ENCODE data around the gene SAMD14. TPM values are rescaled to one million over a fixed set of nuclear protein-coding genes. Genes with fewer than 3 reads are reported as not detected.
A peak's percentile ranks its signal among the peaks of the same experiment; 100 is the strongest.

SAMD14 gene
- total and polyA plus RNA-seq, 10 of the 15 experiments (the other 5 are each of a cell fraction or from before 2014, with no cell fraction given) = 0.06 to 1.7 (median 0.25) TPM; not detected in 3

GRCh38 chr17:50081757-50082156, 48.2 kb downstream of the SAMD14 start:
- SMC1A ChIA-PET (ENCODE audit: uncharacterized antibody, unreplicated experiment) = interaction anchor here (1.2 kb wide), 1 partner anchor 294 kb away, joined by 3 read pairs; no protein-coding TSS in a partner anchor
- TF ChIP-seq ATF7 (IDR thresholded peaks at IDR 0.05; ENCODE audit: low read depth) (0 out of 2 replicates have a peak, but pooled peaks have one; percentile 21), RELA (IDR thresholded peaks at IDR 0.05; ENCODE audit: borderline replicate concordance, partially characterized antibody) (no peak)
- POLR2A ChIA-PET = no interaction called here

GRCh38 chr17:50080827-50081226, 49.1 kb downstream of the SAMD14 start:
- in situ Hi-C loops (cut with MboI) (no loop called here), intact Hi-C loops (cut with micrococcal nuclease; ENCODE audit: unreplicated experiment) (loop anchor here (1.0 kb wide), 1 partner anchor 25 kb away; the partner anchor contains the start of gene ITGA3)
- ChIA-PET RAD21 (ENCODE audit: unreplicated experiment) (no interaction called here), POLR2A (no interaction called here), SMC1A (ENCODE audit: uncharacterized antibody, unreplicated experiment) (no interaction called here), CTCF (interaction anchor here (0.6 to 1.6 kb wide), 4 partner anchors 11 to 104 kb away, joined by 3 to 7 read pairs (median 4); no protein-coding TSS in a partner anchor)
- DNase-seq (ENCODE audit: low read depth, low spot score) (no peak), ATAC-seq (peak; percentile 34; the same call in 2 of the 3 replicates), FAIRE-seq (no peak)
- Histone ChIP-seq H3K27me3 (replicated peaks in 1 of 2; ENCODE audit: control insufficient read depth in 2 of 2, insufficient read depth in 2 of 2, low read length in 1 of 2) (no peaks in the 10 kb centered on the region), H2AFZ (ENCODE audit: control insufficient read depth, low read depth, low read length) (no peak overlapping the region), H3K79me2 (ENCODE audit: control insufficient read depth, insufficient read depth, low read length) (no peaks in the 10 kb centered on the region), H3K9me3 (replicated peaks; ENCODE audit: control insufficient read depth, insufficient read depth, low read length) (no peaks in the 10 kb centered on the region), H3K9ac (ENCODE audit: control insufficient read depth, insufficient read depth, low read length) (no peak overlapping the region), H3K4me2 (ENCODE audit: control insufficient read depth, insufficient read depth) (peak overlapping the region; percentile 4; the same call in 1 of the 2 replicates), H4K20me1 (ENCODE audit: control insufficient read depth, insufficient read depth) (no peaks in the 10 kb centered on the region), H3K4me1 (ENCODE audit: control insufficient read depth, insufficient read depth, low read length) (peaks cover 5% of the 10 kb centered on the region; the same call in 1 of the 2 replicates), H3K4me3 (no peak overlapping the region), H3K36me3 (ENCODE audit: control insufficient read depth in 2 of 2, insufficient read depth in 2 of 2, low read length in 1 of 2) (peaks cover 0 to 4% of the 10 kb centered on the region in 2 experiments; a peak in 2 of 4 replicates), H3K27ac (ENCODE audit: control insufficient read depth, insufficient read depth) (no peak overlapping the region)
- WGBS (ENCODE audit: insufficient coverage, insufficient replicate concordance, low lambda C conversion rate, missing lambda C conversion rate) = 16% methylated on average over 7 of the region's 7 CpGs
- TF ChIP-seq WRNIP1 (IDR thresholded peaks at IDR 0.05; ENCODE audit: borderline replicate concordance, low read depth, low read length) = no peak
- TF ChIP-seq RB1 (IDR thresholded peaks at IDR 0.05; ENCODE audit: borderline replicate concordance) = no peak
- no peak for TF ChIP-seq POU2F2 (IDR thresholded peaks at IDR 0.05; ENCODE audit: borderline replicate concordance, low read depth, low read length)
- no peak for TF ChIP-seq MYB (IDR thresholded peaks at IDR 0.05; ENCODE audit: borderline replicate concordance, low read depth, low read length)
- no peak for TF ChIP-seq EP300 (IDR thresholded peaks at IDR 0.05; ENCODE audit: borderline replicate concordance in 1 of 2, control insufficient read depth in 1 of 2, low read depth in 2 of 2, low read length in 2 of 2)
- TF ChIP-seq NRF1 (conservative IDR thresholded peaks at IDR 0.05; ENCODE audit: low read depth, low read length) = no peak
- TF ChIP-seq CBX3 (IDR thresholded peaks at IDR 0.05; ENCODE audit: borderline replicate concordance, low read depth) = no peak
- no TSS peak for BruUV-seq (replicated peaks)

More at GRCh38 chr17:50081757-50082156, 48.2 kb downstream of the SAMD14 start:
- ATAC-seq (no peak), DNase-seq (ENCODE audit: low read depth, low spot score) (no peak), FAIRE-seq (no peak)
- no peaks in the 10 kb centered on the region for H3K79me2 ChIP-seq (ENCODE audit: control insufficient read depth, insufficient read depth, low read length)
- no TSS peak for BruUV-seq (replicated peaks)
- intact Hi-C loops (cut with micrococcal nuclease; ENCODE audit: unreplicated experiment) (no loop called here), in situ Hi-C loops (cut with MboI) (no loop called here)
- no peaks in the 10 kb centered on the region for H3K27me3 ChIP-seq (replicated peaks in 1 of 2; ENCODE audit: control insufficient read depth in 2 of 2, insufficient read depth in 2 of 2, low read length in 1 of 2)
- H2AFZ ChIP-seq (ENCODE audit: control insufficient read depth, low read depth, low read length) = no peak overlapping the region
- no peak overlapping the region for H3K27ac ChIP-seq (ENCODE audit: control insufficient read depth, insufficient read depth)
- no peaks in the 10 kb centered on the region for H4K20me1 ChIP-seq (ENCODE audit: control insufficient read depth, insufficient read depth)
- H3K4me3 ChIP-seq = no peak overlapping the region
- WGBS (ENCODE audit: insufficient coverage, insufficient replicate concordance, low lambda C conversion rate, missing lambda C conversion rate) = 78% methylated on average over 5 of the region's 5 CpGs
- RAD21 ChIA-PET (ENCODE audit: unreplicated experiment) = no interaction called here
- CTCF ChIA-PET = interaction anchor here (0.5 to 1.6 kb wide), 8 partner anchors 12 to 1189 kb away, joined by 3 to 7 read pairs (median 3); no protein-coding TSS in a partner anchor
- peaks cover 0 to 4% of the 10 kb centered on the region in 2 experiments; a peak in 2 of 4 replicates for H3K36me3 ChIP-seq (ENCODE audit: control insufficient read depth in 2 of 2, insufficient read depth in 2 of 2, low read length in 1 of 2)
- H3K4me2 ChIP-seq (ENCODE audit: control insufficient read depth, insufficient read depth) = no peak overlapping the region
- peaks cover 5% of the 10 kb centered on the region; the same call in 1 of the 2 replicates for H3K4me1 ChIP-seq (ENCODE audit: control insufficient read depth, insufficient read depth, low read length)
- no peaks in the 10 kb centered on the region for H3K9me3 ChIP-seq (replicated peaks; ENCODE audit: control insufficient read depth, insufficient read depth, low read length)
- no peak overlapping the region for H3K9ac ChIP-seq (ENCODE audit: control insufficient read depth, insufficient read depth, low read length)

All from GM12878 (cell line).